GM19025 (cell line): ENCODE measurements around the gene SLC19A1.
"Not testable (repeated sequence)": the region's sequence is repeated elsewhere in the genome, so short reads cannot be mapped to it uniquely, and the experiment has no call there.

Experiments
- ATAC-seq: cut with Tn5 transposase; IDR thresholded peaks from one replicate; pipeline ENCODE4 v1.9.1; 2021; ENCODE audit warnings: mild to moderate bottlenecking, low read depth, moderate library complexity; ENCODE audit not compliant: unreplicated experiment

SLC19A1 gene

DNA sequence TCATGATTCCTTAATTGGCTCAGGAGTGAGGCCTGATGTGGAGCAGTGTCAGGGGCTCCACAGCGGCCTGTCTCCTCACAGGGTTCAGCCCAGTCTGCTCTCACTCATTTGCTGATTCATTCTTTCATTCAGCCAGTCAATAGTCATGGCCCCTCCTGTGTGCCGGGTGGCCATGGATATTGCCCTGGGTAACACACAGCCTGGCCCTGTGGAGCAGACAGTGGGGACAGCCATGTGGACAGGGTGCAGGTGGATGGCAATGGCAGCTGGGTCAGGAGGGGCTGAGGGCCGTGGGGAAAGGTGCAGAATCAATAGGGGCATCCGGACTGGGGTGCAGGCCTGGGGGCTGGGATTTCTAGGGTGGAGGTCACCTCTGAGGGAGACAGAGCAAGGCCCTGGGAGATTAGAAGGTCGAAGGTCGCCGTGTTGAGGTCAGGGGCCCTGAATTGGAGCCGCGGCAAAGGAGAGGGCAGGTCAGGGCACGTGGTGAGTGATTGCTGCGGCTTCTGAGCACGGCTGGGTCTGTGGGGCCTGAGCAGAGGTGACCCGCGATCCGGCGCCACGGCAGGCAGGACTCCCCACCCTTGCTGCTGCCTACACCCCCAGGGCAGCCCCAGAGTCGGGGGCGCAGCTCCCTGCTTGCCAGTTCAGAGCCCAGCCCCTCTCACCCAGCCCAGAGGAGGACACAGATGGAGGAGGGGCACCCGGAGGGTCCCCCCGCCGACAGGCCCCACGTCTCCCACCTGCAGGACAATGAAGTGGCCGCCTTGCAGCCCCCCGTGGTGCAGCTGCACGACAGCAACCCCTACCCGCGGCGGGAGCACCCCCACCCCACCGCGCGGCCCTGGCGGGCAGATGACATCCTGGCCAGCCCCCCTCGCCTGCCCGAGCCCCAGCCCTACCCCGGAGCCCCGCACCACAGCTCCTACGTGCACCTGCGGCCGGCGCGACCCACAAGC is 33.4 kb downstream of the SLC19A1 start:
- no peak for ATAC-seq

DNA sequence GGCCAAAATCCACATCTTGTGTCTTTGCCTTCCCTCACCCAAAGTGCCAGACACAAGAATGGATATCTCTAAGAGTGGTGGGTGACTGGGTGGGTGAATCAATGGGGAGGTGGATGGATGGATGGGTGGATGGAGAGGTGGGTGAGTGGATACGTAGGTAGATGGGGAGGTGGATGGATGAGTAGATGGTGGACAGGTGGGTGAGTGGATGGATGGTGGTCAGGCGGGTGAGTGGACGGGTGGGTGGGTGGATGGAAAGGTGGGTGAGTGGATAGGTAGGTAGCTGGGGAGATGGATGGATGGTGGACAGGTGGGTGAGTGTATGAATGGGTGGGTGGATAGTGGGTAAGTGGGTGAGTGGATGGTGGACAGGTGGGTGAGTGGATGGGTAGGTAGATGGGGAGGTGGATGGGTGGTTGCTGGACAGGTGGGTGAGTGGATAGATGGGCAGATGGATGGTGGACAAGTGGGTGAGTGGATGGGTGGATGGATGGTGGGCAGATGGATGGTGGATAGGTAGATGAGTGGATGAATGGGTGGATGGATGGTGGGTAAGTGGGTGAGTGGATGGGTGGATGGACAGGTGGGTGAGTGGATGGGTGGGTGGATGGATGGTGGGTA is 34.2 kb downstream of the SLC19A1 start:
- ATAC-seq: no peak

DNA sequence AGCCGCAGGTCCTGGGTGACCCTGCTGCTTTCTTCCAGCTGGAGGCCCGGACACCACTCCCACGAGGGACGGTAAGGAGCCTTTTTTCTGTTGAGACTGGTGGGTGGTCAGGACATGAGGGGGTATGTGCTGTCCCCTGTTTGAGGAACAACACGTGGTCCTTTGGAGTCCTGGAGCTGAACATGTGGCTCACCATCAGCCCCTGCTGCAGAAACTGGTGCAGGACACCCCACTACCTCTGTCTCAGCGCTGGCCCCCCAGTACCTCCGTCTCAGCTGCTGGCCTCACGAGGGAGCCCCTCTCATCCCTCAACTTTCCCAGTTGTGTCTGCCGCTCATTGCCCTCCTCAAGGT is 34.7 kb downstream of the SLC19A1 start:
- no peak for ATAC-seq

DNA sequence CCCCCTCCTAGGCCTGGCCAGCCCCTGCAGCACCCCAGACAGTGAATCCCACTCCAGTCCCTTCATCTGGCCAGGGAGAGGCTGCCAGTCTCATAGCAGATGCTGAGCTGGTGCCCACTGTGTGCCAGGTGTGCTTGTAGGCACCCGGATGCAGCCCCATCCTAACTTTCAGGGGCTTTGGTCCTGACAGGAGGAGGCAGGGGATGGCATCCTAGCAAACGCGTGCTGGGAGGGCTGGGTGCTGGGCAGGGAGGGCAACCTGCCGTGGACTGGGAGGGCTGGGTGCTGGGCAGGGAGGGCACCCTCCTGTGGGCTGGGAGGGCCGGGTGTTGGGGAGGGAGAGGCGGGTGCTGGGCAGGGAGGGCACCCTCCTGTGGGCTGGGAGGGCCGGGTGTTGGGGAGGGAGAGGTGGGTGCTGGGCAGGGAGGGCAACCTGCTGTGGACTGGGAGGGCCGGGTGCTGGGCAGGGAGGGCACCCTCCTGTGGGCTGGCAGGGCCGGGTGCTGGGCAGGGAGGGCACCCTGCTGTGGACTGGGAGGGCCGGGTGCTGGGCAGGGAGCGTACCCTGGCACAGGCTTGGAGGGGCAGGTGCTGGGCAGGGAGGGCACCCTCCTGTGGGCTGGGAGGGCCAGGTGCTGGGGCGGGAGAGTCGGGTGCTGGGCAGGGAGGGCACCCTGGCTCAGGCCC is 35.3 kb downstream of the SLC19A1 start:
- ATAC-seq: no peak

DNA sequence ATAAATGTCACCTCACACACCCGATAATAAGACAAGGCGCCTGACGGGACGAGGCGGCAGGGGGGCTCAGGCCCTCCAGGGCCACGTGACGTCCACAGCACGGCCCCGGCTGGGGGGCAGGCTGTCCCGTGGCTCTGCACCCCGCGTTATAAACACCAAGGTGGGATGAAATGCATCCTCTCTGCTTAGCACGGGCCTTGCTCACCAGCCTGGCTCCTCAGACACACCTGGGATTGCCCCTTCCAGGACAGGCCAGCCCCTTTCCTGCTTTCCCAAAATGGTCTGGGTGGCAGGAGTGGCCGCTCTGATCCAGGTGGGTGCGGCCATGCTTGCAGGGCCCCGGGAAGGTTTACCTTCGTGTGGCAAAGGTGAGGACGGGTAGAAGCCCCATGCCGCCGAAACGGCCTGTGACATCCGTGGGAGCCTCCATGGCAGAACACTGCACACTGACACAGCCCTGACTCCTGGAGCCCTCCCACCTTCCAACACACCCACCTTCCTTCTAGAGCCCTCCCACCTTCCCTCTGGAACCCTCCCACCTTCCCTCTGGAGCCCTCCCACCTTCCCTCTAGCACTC is 35.9 kb downstream of the SLC19A1 start:
- ATAC-seq: no peak

DNA sequence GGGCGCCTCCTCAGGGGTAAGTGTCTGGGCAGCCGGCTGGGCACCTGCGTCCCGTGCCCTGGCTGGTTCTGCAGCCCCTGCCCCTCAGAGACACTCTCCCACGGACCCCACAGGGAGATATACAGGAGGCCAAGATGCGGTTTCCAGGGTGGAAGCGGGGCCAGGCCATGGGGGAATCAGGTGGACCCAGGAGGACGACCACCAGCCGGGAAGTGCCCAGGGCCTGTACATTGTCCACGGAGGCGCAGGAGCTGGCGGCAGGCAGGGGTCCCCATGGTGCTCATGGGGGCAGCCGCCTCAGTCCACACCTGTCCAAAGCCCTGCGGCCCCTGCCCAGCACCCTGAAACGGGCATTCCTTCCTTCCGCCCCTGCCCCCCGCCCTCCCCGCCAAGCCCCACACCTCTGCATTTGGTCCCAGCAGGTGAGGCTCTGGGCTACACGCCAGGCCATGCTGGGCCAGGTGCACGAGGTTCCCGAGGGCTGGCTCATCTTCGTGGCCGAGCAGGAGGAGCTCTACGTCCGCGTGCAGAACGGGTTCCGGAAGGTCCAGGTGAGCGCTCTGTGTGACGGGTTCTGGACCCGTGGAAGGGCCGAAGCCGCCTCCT is 36.7 kb downstream of the SLC19A1 start:
- no peak for ATAC-seq

DNA sequence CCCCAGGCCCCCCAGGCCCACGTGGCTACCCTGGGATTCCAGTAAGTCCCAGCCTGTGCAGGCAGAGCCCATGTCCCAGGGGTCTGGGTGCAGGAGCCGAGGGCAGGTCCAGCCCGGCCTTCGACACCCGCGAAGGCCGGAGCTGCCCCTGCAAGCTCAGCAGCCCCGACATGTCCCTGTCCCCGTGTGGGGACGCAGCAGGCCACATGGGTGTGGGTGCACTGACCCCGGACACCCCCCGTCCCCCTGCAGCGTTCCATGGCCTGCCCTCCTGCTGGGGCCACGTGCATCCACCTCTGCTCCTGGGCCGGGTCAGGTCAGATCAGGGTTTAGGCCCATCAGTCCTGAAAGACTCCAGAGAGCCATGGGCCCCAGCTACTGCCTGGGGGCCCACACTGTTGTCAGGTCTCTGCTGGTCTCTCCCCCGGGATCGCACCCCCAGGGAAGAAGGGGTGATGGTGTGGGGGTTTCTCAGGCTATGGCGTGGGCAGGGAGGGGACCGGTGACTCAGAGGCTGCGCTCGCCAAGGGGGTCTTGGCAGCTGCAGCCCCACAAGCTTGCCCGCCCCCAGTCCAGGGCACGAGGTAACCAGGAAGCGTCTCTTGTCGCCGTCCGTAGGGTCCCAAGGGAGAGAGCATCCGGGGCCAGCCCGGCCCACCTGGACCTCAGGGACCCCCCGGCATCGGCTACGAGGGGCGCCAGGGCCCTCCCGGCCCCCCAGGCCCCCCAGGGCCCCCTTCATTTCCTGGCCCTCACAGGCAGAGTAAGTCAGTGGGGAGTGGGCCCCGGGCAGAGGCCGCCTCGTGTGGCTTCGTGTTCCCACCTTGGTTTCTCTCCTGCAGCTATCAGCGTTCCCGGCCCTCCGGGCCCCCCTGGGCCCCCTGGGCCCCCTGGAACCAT is 37.5 kb downstream of the SLC19A1 start:
- no peak for ATAC-seq

DNA sequence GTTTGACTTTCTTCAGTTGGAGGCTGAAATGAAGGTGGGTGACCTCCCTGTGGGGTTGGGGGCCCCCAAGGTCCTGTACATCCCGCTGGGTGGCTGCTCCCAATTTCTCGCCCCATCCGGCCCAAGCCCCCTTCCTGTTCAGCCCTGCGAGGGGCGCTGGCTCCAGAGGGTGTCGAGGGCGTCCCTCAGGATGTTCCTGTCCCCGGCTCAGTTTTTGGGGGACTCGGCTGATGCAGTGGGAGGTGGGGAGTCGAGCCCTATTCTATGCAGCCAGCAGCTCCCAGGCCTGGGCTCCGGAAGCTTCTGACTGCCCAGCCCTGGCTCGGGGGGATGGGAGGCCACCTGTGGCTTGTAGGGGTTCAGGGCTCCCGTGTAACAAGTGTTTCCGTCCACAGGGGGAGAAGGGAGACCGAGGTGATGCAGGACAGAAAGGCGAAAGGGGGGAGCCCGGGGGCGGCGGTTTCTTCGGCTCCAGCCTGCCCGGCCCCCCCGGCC is 38.2 kb downstream of the SLC19A1 start:
- ATAC-seq: no peak

DNA sequence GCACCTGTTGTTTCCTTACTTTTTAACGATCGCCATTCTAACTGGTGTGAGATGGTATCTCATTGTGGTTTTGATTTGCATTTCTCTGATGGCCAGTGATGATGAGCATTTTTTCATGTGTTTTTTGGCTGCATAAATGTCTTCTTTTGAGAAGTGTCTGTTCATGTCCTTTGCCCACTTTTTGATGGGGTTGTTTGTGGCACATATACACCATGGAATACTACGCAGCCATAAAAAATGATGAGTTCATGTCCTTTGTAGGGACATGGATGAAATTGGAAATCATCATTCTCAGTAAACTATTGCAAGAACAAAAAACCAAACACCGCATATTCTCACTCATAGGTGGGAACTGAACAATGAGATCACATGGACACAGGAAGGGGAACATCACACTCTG is 39.0 kb downstream of the SLC19A1 start:
- not testable (repeated sequence) for ATAC-seq

DNA sequence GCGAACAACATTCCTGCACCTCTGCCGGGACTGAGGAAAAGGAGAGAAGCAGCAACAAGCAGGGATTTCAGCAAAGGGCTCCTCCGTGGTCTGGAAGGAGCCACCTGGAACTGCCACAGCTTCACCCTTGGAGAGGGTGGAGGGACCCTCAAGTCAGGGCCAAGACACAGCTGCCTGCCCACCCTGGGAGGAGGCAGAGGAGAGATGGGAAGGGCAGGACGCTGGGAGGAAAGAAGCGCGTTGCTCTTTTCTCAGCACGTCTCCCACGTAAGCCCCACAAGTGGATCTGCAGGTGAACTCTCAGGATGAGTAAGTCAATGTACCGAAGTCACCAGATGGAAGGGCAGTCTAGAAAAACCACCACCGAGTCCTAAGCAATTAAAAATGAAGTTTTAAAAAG is 39.6 kb downstream of the SLC19A1 start:
- no peak for ATAC-seq

DNA sequence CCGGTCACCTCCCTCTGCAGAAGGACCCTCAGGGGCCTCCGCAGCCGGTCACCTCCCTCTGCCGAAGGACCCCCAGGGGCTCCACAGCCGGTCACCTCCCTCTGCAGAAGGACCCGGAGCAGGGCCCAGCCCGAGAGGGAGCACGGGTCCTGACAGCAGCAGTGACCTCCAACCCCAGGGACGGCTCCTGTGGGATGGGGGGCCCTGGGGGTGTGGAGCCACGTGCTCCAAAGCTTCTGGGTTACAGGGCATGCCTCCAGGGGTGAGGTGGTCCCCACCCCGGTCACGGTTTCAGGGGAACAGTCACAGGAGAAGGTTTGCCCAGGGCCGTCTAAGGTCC is 40.3 kb downstream of the SLC19A1 start:
- ATAC-seq: no peak

DNA sequence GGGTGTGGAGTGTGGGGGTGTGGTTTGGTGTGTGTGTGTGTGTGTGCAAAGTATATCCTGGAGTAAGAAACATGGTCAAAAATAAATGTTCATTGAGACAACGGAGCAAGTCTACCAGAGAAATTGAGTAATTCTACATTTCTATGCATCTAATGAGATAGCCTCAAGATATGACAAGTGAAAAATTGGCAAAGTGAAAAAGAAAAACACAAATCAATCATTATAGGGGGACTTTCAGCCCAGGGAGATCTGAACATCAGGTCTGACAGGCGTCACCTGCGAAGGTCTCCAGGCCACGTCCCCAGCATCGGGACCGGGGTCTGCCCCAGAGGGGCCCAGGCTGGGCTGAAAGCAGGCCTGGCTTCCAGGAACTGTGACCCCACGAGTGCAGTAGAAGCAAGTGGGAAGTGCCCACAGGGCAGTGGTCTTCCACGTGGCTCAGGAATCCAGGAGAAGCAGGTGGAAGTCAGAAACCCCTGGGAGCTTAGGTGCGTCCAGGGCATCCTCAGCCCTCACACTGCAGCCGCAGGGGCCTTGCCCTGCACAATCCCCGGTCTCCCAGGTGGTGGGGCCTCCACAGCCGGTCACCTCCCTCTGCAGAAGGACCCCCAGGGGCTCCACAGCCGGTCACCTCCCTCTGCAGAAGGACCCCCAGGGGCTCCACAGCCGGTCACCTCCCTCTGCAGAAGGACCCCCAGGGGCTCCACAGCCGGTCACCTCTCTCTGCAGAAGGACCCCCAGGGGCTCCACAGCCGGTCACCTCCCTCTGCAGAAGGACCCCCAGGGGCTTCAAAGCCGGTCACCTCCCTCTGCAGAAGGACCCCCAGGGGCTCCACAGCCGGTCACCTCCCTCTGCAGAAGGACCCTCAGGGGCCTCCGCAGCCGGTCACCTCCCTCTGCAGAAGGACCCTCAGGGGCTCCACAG is 40.9 kb downstream of the SLC19A1 start:
- not testable (repeated sequence) for ATAC-seq

DNA sequence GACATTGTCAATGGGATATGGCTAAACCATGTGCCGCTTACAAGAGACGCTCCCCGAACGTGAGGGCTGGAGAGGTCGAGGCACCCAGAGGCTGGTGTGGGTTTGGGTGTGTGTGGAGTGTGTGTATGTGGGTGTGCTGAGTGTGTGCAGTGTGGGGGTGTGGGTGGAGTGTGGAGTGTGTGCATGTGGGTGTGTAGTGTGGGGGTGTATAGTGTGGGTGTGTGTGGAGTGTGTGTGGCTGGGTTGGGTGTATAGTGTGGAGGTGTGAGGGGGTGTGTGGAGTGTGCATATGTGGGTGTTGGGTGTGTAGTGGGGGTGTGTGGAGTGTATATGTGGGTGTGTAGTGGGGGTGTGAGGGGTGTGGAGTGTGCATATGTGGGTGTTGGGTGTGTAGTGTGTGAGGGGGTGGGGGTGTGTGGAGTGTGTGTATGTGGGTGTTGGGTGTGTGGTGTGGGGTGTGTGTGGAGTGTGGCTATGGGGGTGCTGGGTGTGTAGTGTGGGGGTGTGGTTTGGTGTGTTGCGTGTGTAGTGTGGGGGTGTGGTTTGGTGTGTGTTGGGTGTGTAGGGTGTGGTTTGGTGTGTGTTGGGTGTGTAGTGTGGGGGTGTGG is 42.2 kb downstream of the SLC19A1 start:
- no peak for ATAC-seq

DNA sequence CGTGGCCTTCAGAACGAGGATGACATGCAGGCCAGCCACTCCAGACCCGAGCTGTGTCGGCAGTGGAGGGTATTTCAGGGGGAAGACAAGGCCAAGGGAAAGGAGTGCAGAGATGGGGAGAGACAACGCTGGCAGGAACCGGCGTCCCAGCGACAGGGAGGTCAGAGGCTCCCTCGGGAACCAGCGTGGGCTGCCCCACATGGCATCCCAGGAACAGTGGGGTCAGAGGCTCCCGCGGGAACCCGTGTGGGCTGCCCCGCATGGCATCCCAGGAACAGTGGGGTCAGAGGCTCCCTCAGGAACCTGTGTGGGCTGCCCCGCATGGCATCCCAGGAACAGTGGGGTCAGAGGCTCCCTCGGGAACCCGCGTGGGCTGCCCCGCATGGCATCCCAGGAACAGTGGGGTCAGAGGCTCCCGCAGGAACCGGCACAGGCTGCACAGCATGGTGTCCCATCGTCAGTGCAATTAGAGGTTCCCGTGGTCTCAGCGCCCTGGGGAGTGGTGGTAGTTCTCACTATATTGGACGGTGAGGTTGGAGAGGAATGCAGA is 43.0 kb downstream of the SLC19A1 start:
- no peak for ATAC-seq

DNA sequence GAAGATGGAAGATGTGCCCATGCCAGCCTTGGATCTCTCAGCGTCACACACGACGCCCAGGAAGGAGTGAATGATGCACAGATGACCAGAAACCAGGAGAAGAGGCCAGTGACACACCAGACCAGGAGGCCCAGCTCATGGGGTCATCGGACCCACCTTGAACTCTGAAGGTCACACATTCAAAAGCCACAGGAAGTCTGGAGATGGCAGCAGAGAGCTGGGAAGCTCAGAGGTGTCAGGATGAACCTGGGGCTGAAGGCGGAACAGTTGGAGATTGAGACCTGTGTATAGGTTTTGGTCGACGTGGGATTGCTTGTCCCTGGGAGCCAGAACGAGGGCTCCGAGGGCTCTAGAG is 43.6 kb downstream of the SLC19A1 start:
- no peak for ATAC-seq

DNA sequence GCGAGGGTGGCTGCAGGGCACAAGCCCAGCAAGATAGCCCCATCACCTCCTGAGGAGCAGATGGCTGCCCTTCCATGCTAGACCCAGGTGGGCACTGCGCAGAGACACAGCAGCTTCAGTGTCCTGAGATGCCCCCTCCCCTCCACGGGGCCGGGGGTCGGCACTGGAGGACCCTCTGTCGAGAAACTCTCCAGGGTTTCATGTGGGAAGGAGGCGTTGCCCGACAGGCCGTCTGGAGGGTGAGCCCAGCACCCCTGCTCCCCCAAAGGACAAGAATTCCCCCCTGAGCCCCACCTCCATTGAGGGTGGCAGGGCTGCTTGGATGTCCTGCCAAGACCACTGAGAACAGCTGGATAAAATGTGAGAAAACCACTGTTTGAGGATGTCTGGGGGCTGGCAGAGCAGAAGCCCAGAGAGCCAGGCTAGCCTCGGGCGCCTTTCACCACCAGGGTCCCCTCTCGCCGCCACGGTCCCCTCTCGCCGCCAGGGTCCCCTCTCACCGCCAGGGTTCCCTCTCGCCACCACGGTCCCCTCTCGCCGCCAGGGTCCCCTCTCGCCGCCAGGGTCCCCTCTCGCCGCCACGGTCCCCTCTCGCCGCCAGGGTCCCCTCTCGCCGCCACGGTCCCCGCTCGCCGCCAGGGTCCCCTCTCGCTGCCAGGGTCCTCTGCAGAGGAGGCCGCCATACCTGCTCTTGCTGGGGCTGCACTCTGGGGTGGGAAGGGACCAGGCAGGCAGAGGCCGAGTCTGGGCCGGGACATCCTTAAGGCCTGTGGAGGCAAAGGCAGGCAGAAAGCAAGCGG is 44.2 kb downstream of the SLC19A1 start:
- ATAC-seq: no peak
